Measurements from ENCODE around the gene SAP25. TPM values are rescaled to one million over a fixed set of nuclear protein-coding genes. Genes with fewer than 3 reads are reported as not detected.
A peak's percentile ranks its signal among the peaks of the same experiment; 100 is the strongest.

Gene SAP25
- total RNA-seq, 2 donors from 2014 or later = 2.5 to 19.5 TPM

DNA sequence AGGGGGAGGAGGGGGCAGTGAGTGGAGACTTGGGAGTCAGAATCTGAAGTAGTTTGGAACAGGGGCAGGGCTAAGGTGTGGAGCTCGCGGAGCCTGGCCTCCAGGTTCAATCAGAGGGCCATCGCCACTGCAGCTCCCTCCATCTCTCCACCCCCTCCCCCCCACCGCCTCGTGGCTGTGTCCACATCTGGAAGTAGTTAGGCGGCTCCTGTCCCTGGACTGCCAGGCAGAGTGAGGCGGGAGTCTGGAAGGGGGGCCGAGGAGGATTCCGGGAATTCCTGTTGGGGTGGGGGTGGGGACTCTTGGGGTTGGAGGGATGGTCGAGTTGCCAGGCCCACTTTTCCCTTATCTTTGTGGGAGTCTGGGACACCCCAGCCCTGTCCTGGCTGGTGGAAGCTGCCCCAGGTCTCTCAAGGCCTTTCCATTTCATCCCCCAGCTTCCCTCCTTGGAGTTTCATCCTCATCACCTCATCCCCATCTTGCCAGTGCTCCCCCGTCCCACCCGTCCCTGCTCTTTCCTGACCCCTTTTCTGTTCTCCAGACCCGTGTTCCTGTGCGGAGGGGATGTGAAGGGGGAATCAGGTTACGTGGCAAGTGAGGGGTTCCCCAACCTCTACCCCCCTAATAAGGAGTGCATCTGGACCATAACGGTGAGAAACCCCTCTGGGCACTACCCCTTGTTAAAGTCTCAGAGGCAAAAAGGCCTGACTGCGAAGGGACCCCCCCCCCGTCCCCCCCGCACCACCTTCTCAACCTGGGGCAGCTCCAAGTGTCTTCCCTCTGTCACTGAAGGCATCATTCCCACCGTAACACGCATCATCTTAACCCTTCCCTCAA is 29.4 kb upstream of the SAP25 start:
- H3K27me3 ChIP-seq (replicated peaks; ENCODE audit: insufficient read depth) = no peaks in the 10 kb centered on the region
- no peaks in the 10 kb centered on the region for H3K36me3 ChIP-seq
- no peaks in the 10 kb centered on the region for H3K9me3 ChIP-seq
- no peak for TF ChIP-seq POLR2A (IDR thresholded peaks at IDR 0.05)
- TF ChIP-seq, protein P1, sequence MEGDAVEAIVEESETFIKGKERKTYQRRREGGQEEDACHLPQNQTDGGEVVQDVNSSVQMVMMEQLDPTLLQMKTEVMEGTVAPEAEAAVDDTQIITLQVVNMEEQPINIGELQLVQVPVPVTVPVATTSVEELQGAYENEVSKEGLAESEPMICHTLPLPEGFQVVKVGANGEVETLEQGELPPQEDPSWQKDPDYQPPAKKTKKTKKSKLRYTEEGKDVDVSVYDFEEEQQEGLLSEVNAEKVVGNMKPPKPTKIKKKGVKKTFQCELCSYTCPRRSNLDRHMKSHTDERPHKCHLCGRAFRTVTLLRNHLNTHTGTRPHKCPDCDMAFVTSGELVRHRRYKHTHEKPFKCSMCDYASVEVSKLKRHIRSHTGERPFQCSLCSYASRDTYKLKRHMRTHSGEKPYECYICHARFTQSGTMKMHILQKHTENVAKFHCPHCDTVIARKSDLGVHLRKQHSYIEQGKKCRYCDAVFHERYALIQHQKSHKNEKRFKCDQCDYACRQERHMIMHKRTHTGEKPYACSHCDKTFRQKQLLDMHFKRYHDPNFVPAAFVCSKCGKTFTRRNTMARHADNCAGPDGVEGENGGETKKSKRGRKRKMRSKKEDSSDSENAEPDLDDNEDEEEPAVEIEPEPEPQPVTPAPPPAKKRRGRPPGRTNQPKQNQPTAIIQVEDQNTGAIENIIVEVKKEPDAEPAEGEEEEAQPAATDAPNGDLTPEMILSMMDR (IDR thresholded peaks at IDR 0.05) = no peak
- TF ChIP-seq POLR2AphosphoS5 (IDR thresholded peaks at IDR 0.05) = no peak
- WGBS = 30% methylated on average over 21 of the region's 21 CpGs
- peak overlapping the region; percentile 52 to 68 for H3K4me3 ChIP-seq
- intact Hi-C loops (cut with DNase I) = no loop called here
- H3K4me1 ChIP-seq (replicated peaks) = no peaks in the 10 kb centered on the region
- DNase-seq (ENCODE audit: low spot score) = no peak
- peak overlapping the region; percentile 74 to 77 for H3K27ac ChIP-seq

DNA sequence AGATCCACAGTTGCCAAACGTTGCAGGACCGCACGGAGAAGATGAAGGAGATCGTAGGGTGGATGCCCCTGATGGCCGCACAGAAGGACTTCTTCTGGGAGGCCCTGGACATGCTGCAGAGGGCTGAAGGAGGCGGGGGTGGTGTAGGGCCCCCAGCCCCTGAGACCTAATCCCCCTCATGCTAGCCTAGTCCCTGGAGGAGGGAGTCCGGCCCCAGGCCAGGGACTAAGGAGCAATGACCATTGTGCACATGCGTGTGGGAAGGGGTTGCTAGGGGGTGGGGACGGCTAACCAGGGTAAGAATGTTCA is 27.0 kb upstream of the SAP25 start:
- Histone ChIP-seq H3K4me1 (replicated peaks) (no peaks in the 10 kb centered on the region), H3K27me3 (replicated peaks; ENCODE audit: insufficient read depth) (no peaks in the 10 kb centered on the region), H3K9me3 (no peaks in the 10 kb centered on the region), H3K36me3 (no peaks in the 10 kb centered on the region), H3K27ac (no peak overlapping the region), H3K4me3 (no peak overlapping the region)
- TF ChIP-seq POLR2AphosphoS5 (IDR thresholded peaks at IDR 0.05) (no peak), POLR2A (IDR thresholded peaks at IDR 0.05) (no peak)
- TF ChIP-seq, protein P1 (IDR thresholded peaks at IDR 0.05) = no peak
- 84% methylated on average over 9 of the region's 9 CpGs for WGBS
- intact Hi-C loops (cut with DNase I) = no loop called here
- DNase-seq (ENCODE audit: low spot score) = no peak

DNA sequence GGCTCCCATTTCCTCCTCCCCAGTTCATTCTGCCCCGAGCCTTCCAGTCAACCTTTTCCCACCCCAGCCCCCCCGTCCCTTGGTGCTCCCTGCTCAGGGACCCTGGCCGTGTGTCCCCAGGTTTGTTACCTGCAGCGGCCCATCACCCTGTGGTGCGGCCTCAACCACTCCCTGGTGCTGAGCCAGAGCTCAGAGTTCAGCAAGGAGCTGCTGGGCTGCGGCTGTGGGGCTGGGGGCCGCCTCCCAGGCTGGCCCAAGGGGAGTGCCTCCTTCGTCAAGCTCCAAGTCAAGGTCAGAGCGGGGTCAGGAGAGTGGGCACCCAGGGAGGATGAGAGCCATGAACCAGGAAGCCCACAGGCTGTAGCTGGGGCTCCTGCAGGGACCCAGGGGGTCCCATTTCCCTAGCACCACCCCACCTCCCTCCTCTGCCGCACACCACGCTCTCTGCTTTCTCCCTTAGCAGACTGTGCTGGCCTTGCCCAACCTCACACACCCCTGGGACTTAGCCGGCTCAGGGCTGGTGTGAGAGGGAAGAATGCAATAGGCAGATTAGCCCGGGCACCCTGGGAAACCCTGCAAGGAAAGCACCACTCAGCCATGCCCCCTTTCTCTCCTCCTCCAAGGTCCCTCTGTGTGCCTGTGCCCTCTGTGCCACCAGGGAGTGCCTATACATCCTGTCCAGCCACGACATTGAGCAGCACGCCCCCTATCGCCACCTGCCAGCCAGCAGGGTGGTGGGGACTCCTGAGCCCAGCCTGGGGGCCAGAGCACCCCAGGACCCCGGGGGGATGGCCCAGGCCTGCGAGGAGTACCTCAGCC is 26.4 kb upstream of the SAP25 start:
- H3K27ac ChIP-seq = no peak overlapping the region
- no peaks in the 10 kb centered on the region for H3K4me1 ChIP-seq (replicated peaks)
- TF ChIP-seq POLR2AphosphoS5 (IDR thresholded peaks at IDR 0.05) = no peak
- no peak for TF ChIP-seq POLR2A (IDR thresholded peaks at IDR 0.05)
- TF ChIP-seq, protein P1 (IDR thresholded peaks at IDR 0.05) = no peak

DNA sequence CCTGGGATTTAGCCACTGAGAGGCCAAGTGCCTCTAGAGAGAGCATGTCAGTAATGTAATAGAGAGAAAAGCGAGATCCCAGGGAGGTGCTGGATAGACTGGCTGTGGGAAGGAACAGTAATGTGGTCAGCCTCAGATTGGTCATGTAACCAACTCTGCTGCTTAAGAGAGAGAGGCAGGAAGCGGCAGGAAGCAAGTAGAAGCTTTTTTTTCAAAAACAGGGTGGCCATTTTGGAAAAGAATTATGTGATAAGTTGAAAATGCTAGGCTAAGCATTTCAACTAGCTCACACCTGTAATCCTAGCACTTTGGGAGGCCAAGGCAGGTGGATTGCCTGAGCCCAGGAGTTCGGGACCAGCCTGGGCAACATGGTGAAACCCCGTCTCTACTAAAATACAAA is 24.7 kb upstream of the SAP25 start:
- Histone ChIP-seq H3K4me1 (replicated peaks) (no peaks in the 10 kb centered on the region), H3K9me3 (no peaks in the 10 kb centered on the region), H3K36me3 (no peaks in the 10 kb centered on the region), H3K4me3 (no peak overlapping the region), H3K27ac (no peak overlapping the region), H3K27me3 (replicated peaks; ENCODE audit: insufficient read depth) (no peaks in the 10 kb centered on the region)
- 91% methylated on average over 4 of the region's 4 CpGs for WGBS
- DNase-seq (ENCODE audit: low spot score) = no peak
- TF ChIP-seq POLR2AphosphoS5 (IDR thresholded peaks at IDR 0.05) = no peak
- TF ChIP-seq POLR2A (IDR thresholded peaks at IDR 0.05) = no peak
- TF ChIP-seq, protein P1 (IDR thresholded peaks at IDR 0.05) = no peak
- intact Hi-C loops (cut with DNase I) = no loop called here

More for the DNA sequence above, 26.4 kb upstream of the SAP25 start:
- intact Hi-C loops (cut with DNase I) = no loop called here
- WGBS = 80% methylated on average over 18 of the region's 18 CpGs
- no peak for DNase-seq (ENCODE audit: low spot score)
- Histone ChIP-seq H3K27me3 (replicated peaks; ENCODE audit: insufficient read depth) (no peaks in the 10 kb centered on the region), H3K4me3 (no peak overlapping the region), H3K9me3 (no peaks in the 10 kb centered on the region), H3K36me3 (no peaks in the 10 kb centered on the region)

All from prostate gland (tissue), 2 donors.